Coronary artery (tissue), 2 donors: Measurements from ENCODE around the gene TBCCD1.
A peak's percentile ranks its signal among the peaks of the same experiment; 100 is the strongest.
"Not testable (repeated sequence)": the region's sequence is repeated elsewhere in the genome, so short reads cannot be mapped to it uniquely, and the experiment has no call there.

Experiments used
- DNase-seq: peaks from one replicate; pipeline ENCODE4 v3.0.0-alpha.2; 2017; ENCODE audit warnings: low spot score
- H3K27ac ChIP-seq, 2 donors: fragments of 200-600 bp; sonication (generic); one replicate each; pipeline ENCODE4 v1.5.1; 2016 to 2019
- H3K4me3 ChIP-seq: fragments of 200-600 bp; sonication (generic); 2 replicates; pipeline ENCODE4 v1.5.1; 2016; ENCODE audit warnings: mild to moderate bottlenecking, moderate library complexity
- TF ChIP-seq, protein P1 (sequence below): fragments of 200-600 bp; sonication (generic); IDR thresholded peaks from one replicate; pipeline ENCODE4 v1.5.1; 2019; ENCODE audit warnings: antibody characterized with exemption

The TBCCD1 gene

GRCh38 chr3:186588632-186589031, 21.5 kb upstream of the TBCCD1 start:
- Histone ChIP-seq H3K27ac (no peak overlapping the region), H3K4me3 (no peak overlapping the region)
- TF ChIP-seq, protein P1, sequence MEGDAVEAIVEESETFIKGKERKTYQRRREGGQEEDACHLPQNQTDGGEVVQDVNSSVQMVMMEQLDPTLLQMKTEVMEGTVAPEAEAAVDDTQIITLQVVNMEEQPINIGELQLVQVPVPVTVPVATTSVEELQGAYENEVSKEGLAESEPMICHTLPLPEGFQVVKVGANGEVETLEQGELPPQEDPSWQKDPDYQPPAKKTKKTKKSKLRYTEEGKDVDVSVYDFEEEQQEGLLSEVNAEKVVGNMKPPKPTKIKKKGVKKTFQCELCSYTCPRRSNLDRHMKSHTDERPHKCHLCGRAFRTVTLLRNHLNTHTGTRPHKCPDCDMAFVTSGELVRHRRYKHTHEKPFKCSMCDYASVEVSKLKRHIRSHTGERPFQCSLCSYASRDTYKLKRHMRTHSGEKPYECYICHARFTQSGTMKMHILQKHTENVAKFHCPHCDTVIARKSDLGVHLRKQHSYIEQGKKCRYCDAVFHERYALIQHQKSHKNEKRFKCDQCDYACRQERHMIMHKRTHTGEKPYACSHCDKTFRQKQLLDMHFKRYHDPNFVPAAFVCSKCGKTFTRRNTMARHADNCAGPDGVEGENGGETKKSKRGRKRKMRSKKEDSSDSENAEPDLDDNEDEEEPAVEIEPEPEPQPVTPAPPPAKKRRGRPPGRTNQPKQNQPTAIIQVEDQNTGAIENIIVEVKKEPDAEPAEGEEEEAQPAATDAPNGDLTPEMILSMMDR, result no peak
- DNase-seq, result no peak

GRCh38 chr3:186587183-186587582, 20.0 kb upstream of the TBCCD1 start:
- Histone ChIP-seq H3K4me3 (no peak overlapping the region), H3K27ac (no peak overlapping the region)
- TF ChIP-seq, protein P1, result no peak
- DNase-seq, result no peak

DNA sequence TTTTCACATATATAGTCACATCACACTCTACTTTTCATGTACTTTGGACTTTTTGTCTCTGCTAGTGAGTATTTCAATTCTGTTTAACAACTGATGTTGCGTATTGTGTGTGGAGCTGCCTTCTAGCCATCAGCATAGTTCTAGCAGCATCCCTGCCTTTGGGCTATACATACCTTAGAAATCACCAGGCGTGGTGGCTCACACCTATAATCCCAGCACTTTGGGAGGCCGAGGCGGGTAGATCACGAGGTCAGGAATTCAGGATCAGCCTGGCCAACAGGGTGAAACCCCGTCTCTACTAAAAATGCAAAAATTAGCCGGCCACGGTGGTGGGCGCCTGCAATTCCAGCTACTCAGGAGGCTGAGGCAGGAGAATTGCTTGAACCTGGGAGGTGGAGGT, 19.1 kb upstream of the TBCCD1 start:
- not testable (repeated sequence) for H3K27ac ChIP-seq, DNase-seq, H3K4me3 ChIP-seq

GRCh38 chr3:186583831-186584230, 16.7 kb upstream of the TBCCD1 start:
- DNase-seq, result no peak
- TF ChIP-seq, protein P1, result no peak

DNA sequence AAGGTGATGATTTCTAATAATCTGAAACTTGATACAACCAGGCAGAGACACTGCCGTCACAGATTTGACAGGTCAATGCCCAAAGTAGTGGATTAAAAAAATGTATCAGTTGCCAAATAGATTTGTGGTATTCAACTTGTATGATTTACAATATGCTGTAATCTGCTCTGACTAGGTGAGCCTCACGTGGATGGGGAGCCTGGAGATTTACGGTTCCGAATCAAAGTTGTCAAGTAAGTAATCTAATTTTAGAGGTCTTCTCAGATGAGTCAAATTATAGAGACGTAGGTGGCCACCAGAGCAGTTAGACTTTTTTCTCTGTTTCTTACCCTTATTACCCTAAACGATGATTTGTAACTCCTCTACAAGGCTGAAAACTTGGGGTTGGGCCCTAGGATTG, 15.4 kb upstream of the TBCCD1 start:
- H3K27ac ChIP-seq, result no peak overlapping the region
- TF ChIP-seq, protein P1, result no peak
- no peak overlapping the region for H3K4me3 ChIP-seq
- no peak for DNase-seq

More at GRCh38 chr3:186583831-186584230, 16.7 kb upstream of the TBCCD1 start:
- Histone ChIP-seq H3K27ac (no peak overlapping the region), H3K4me3 (no peak overlapping the region)

DNA sequence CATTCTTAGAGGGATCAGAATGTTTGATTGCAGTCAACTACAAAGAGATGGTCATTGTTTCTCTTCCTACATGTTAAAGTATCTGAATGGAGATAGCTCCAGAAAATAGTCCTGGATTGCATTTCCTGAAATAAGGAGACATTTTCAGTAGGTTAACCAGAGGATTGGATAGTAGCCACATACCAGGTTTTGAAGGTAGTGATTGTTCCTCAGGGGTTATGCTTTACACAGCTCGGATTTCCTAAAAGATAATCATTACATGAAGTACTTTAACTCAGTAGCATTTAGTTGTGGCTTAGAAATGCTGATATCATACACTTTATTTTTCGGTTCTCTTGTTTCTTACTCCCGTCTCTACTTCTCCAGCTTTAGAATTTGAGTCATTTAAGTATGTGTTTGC, 13.6 kb upstream of the TBCCD1 start:
- TF ChIP-seq, protein P1, result no peak
- no peak overlapping the region for H3K4me3 ChIP-seq
- DNase-seq, result no peak
- no peak overlapping the region for H3K27ac ChIP-seq

GRCh38 chr3:186577521-186577920, 10.4 kb upstream of the TBCCD1 start:
- H3K27ac ChIP-seq, result no peak overlapping the region
- TF ChIP-seq, protein P1, result no peak
- DNase-seq, result no peak
- H3K4me3 ChIP-seq, result no peak overlapping the region

DNA sequence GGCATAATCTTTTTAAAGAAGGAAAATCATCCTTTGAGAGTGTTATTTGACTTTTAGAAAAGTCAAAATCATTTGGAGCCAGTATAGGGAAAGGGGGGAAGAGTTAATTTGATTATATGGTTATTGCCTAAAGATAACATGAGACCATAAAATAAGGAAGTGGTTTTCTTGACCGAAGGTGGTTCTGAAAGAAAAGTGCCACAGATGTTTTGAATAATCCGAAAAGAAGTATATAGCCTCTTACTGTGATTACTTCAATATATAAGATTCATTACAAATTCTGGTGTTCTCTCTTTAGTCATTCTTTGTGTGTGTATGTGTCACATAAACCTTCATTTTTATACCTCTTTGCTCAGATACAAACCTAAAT, 4.5 kb upstream of the TBCCD1 start:
- Histone ChIP-seq H3K4me3 (peak overlapping the region; percentile 81), H3K27ac (no peak overlapping the region)
- TF ChIP-seq, protein P1, result no peak
- DNase-seq, result no peak
